Measurements from ENCODE around the gene EPB41L4B.
"Not testable (repeated sequence)": the region's sequence is repeated elsewhere in the genome, so short reads cannot be mapped to it uniquely, and the experiment has no call there.

Gene EPB41L4B

DNA sequence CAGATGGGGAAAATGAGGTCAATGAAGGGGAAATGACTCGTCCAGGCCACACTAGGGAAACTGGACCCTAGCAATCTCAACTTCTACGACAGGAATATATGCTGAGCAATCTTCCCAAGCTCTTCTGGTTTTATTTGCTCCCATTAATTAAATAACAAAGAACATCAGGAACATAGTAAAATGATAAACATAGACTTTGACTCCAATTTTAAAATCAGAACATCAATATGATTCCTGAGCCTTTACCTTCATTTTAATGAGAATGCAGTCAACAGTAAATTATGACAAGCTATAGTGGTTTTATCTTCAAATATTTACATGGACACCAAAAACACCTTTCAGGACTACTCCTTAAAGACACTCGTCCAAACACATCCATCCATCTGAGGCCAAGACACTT, 79.7 kb downstream of the EPB41L4B start:
- no peak for DNase-seq

DNA sequence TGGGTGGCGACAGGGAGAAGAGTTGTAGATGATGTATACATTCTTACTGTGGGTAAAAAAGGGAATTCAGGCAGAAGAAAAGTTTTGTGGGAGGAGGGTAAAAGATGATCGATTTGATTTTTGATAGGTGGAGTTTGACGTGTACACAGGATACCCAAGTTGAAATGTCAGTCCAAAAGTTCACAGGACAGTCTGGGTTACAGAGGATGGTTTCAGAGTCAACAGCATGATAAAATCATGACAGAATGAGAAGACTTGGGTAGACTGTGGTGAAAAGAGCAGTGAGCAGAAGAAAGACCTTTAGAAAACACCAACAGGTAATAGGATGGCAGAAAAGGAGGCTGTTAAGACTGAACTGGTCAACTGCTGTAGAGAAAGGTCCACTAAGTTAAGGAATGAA, 81.6 kb downstream of the EPB41L4B start:
- no peak for DNase-seq

DNA sequence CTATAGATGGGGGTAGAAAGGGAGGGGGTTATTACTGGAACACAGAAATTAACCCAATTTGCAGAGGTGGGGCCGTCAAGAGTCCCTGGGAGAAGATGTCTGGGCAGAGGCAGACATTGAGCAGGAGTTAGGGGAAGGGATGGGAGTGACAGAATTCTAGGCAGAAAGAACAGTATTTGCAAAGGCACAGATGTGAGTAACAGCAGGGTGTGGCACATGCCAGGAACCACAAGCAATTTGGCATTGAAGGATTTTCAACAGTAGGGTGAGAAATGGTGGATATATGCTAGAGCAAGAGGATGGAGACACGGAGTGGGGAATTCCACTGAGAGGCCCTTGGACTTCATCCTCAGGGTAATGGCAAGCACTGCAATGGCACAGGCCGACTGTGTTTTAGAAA, 82.2 kb downstream of the EPB41L4B start:
- no peak for DNase-seq

DNA sequence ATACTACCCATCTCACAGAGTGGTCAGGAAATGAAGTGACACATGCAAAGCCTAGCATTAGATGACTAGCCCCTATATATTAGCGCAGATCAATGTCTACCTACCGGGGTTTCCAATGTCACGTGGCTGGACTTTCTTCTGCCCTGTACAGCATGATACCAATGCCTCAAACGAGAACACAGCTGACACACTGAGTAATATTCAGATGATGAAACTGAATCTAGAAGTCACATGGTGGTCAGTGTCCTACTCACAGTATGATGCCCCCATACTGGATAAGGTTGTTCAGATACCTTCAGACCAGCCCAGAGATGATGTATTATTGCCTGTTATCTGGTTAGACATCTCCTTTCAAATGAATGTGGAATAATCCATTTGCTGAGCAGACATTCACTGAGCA, 82.7 kb downstream of the EPB41L4B start:
- DNase-seq, result no peak

DNA sequence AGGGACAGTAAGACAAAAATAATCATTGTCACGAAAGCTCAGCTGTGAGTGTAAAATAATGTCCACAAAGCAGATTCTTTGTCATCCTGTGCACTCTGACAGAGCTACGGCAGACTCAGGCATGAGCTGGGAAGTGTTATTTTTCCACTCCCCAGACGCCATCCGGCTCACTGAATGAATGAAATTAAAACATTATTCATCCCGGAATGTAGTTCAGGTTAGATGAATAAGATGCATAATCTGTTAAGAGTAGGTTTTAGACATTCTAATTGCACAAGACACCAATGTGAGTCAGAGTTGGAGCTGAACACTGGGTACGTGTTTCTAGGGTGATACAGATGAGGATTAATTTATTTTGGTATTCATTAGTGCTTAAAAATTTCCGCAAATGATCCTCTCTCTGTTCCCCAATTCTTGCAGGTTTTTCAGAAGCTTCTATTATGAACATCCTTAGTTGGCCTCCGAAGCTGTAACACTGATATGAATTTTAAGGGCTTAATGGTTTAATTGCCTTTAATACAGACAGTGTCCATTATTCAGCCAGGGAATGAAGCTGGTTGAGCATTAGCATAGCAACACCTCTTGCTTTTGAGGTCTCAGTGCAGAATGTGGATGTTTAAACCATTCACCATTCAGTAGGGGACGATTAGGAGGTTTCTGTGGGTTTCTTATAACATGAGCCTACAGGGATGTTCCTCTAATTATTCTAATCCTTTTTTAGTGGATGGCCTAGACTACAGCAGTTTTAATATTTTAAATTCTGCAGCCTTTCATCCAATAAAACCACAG, 88.2 kb downstream of the EPB41L4B start:
- no peak for DNase-seq

DNA sequence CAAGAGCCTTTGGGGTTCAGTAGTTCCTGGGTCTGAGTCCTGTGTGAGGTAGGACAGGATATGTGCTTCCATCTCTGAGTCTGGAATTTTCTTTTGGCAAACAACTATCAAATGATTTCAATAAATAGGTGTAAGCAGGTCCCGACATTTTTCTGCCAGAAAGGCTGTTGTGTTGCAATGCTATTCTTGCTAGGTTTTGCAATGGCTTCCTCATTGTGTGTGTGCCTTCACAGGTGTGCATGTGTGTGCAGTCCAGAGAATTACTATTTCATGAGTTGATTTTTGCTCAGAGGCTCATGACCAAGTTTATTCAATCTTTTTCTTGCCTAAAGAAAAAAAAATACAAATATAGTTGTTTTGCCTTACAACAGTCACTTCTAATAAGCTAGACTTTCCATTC, 89.3 kb downstream of the EPB41L4B start:
- DNase-seq, result no peak

DNA sequence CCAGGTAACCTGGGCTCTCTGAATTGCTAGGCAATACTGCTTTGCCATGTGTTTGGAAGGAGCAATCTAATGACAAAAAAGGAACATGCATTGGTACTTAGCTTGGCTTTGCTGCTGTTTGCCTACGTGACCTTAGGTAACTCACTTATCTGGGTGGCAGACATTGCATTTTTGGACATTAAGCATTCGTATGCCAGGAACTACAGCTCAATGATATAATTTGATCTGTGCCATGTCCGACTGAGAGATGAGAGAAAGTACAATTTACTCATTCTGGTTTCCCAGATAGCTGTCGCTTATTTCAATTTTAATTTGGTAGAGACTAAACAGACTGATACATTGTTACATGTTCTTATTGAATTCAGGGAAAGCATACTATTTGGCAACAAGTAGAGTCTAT, 90.6 kb downstream of the EPB41L4B start:
- no peak for DNase-seq

DNA sequence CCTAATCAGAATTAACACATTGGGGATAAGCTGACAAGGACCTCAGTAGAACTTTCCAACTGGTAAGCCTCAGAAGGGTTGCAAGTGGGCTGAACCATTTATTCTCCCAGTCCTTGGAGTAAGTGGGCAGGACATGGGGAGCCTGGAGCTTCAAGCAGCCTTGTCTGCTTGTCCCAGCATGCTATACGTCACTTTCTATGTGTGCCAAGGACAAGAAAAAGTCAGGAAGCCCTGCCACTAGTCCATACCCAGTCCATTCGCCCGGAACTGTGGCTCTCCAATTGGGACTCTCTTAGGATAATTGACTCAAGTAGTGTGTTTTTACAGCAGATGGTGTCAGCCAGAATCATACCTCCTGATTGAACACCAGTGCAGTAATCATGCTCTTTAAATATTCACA, 91.2 kb downstream of the EPB41L4B start:
- no peak for DNase-seq

DNA sequence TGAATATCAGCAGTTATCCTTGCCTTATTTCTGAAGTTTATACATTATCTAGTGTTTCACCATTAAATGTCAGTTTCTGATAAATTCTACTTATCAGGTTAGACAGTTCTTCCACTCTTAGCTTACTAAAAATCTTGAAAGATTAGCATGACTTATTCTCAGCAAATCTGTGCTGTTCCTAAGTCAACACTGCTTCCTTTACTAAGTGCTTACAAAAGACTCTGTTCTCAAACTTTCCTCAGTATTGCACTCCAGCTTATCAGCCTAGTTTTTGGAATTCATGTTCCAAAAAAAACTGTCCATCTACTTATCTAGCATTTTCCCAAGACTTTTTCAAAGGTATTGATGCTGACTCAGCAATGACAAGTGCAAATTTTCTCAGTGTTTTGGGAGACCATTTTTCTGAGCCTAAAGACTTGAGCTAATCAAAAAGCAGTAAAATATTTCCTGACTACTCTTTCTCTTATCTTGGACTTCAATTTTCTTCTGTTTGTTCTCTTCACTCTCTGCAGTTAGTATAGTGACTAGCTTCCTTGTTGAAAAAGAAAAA, 92.7 kb downstream of the EPB41L4B start:
- no peak for DNase-seq

DNA sequence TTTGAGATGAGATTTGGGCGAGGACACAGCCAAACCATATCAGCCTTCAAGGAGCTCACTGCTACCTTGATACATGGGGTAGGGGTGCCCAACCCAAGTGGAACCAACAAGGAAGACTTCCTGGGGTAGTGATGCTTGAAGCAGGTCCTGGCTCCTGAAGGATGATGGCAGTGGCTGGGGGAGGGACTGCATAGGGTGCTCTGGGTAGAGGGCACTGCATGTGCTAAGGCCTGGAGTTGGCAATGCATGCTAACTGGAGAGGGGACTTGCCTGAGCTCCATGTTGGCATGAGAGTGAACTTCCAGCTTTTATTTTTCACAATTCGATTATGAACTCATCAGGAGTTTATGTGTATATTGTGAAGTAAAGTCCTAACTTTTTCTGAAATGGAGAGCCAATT, 95.2 kb downstream of the EPB41L4B start:
- no peak for DNase-seq

DNA sequence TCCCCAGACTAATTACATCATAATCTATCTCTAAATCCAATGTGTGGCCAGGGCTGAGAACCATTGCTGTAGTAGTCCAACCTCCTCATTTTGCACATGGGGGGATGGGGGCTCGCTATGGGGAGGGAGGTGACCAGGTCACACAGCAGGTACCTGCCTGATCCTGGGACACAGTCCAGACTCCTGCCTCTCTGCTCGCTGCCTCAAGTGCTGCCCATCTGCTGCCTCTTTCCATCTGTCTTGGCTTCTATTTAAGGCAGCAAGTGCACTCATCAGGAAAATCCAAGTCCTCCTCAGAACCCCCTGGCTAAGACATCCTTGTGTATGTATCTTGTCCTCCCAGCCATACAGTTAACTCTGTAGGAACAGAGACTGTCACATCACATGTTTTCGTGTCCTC, 96.1 kb downstream of the EPB41L4B start:
- no peak for DNase-seq

DNA sequence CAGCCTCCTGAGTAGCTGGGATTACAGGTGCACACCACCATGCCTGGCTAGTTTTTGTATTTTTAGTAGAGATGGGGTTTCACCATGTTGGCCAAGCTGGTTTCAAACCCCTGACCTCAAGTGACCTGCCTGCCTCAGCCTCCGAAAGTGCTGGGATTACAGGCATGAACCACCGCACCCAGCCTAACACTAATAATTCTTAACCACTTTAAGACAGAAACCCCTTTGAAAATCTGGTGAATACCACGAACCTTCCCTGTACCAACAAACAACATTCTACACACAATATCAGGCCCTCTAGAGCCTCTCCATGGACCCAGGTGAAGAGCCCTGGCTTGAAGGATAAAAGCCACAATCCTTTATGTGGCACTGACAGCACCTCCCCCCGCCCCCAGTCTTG, 102.6 kb downstream of the EPB41L4B start:
- not testable (repeated sequence) for DNase-seq

DNA sequence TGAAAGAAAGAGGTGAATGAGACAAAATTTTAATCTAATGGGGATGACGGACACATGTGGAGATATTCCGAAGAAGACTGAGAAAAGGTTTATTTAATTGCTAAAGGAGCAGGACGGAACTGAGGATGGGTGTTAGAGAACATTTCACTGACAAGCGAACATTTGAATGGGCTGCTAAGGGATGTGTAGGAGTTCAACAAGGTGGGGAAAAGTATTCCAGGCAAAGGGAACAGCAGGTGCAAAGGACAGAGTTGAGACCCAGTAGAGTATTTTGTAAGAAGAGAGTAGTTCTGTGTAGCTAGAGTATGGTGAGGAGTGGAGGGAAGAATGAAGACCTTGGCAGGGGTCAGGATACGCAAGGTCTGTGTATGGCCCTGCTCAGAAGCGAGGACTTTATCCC, 106.4 kb downstream of the EPB41L4B start:
- no peak for DNase-seq

DNA sequence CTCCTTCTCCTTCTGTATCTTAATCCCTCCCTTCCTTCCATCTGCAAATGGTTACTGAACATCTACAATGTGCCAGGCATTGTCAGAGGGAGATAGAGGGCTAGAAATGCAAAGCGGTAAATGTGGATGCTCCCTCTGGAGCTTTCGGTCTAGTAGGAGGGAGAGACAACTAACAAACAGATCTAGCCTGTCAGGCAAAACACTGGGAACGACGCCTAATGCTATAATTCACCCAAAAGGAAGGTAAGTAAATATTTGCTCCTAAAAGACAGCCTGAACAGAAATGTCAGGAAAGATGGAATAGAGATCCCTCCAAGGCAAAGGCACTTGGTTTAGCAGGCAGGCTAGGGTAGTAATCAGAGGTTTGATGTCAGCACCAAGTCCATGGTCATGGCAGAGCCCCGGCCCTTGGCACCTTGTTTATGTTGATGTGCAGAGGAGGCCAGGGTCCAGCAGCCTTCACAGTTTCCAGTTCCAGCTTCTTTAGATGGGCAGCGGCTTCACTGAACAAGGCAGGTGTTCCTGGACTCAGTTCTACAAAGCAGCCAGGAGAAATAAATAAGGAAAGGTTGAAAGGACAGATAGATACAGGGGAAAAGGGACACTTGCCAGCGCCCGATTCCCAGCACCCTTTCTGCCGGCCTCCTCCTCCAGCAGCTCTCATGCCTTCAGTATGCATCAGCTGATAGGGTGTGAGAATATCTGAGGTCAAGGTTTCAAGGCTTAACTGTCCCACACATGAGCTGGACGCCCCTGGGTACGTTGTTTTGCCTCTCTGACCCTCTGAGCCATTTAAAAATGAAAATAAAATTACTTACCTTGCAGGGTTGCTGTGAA, 107.4 kb downstream of the EPB41L4B start:
- DNase-seq, result no peak

DNA sequence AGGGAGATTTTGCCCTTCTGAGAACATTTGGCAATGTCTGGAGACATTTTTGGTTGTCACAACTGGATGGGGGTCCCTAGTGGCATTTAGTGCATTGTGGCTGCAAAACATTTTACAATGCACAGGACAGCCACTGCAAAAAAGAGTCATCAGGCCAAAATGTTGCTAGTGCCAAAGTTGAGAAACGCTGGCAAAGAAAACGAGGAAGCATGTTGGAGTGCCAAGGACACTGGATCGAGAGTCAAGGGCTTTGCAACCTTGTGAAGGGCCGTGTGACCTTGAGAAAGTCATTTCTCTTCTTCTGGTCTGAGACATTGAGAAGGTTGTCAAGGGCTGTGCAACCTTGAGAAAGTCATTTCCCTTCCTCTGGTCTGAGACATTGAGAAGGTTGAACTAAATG, 108.1 kb downstream of the EPB41L4B start:
- DNase-seq, result no peak

DNA sequence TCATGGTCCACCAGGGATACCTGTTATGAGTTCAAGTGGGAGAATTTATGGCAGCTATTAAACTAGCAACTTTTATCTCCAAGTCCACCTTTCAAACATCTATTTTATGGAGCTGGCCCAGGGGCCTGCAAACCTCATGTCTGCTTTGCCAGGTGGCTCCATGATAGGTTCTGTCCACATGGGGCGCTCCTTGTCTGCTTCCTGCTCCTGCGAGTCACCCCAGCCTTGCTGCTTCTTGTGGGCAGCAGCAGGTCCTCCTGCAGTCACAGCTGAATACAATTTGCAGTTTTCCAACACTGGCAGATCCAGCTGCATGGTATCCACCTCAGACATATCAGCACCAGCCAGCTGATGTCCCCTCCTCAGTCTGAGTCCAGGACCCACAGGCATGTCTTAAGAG, 114.2 kb downstream of the EPB41L4B start:
- DNase-seq, result no peak

DNA sequence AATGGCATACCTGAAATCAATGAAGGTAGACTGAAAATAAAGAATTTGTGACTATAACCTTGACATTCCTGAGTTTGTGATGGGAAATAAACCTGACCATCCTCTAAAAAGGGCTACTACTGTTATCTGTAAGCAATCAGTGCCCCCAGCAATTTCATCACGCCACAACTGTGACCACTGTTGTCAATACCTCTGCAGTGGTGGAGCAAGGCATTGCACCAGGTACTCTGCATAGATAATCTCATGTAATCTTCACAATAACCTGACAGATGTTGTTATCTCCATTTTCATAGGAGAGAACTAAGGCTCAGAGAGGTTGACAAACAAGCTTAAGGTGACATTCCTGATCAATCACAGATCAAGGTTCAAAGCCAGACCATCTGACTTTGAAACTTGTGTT, 115.3 kb downstream of the EPB41L4B start:
- no peak for DNase-seq

DNA sequence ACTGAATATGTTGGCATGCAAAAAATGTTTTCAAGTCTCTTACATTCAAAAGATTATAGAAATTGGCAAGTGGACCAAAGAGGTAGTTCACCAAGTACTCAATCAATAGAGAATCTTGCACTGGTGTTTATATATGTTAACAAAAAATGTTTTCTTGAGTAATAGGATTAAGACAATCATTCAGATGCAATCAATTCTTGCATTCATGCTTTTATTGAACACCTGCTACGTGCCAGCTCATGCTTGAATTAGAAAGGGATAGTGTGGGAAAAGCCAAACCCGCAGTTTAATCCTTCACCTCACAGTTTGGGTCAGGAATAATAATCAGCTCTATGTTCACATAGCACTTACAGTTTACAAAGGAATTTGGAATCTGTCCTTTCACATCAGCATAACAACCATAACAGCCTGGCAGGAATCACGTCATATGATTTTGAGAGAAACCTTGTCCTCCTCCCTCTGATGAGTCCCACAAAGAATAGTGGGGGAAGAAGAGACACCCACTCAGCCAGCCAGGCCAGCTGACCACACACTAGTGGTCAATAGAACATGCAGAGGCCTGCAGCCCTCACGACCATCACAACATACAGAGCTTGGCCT, 117.0 kb downstream of the EPB41L4B start:
- no peak for DNase-seq

DNA sequence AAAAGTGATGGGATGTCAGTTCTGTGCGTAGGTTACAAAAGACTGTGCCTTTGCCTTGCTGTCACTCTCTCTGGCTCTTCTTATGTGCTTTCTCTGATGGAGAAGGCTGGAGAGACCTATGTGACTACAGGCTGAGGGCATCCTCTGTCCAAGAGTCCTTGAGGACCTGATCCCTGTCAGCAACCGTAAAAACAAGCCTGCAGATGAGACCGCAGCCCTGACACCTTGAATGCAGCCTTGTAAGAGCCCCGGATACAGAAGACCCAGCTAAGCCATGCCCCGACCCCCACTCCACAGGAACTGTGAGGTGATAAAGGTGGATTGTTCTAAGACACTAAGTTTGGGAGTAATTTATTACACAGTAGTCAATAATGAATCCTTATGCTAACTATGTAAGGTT, 121.2 kb downstream of the EPB41L4B start:
- no peak for DNase-seq

DNA sequence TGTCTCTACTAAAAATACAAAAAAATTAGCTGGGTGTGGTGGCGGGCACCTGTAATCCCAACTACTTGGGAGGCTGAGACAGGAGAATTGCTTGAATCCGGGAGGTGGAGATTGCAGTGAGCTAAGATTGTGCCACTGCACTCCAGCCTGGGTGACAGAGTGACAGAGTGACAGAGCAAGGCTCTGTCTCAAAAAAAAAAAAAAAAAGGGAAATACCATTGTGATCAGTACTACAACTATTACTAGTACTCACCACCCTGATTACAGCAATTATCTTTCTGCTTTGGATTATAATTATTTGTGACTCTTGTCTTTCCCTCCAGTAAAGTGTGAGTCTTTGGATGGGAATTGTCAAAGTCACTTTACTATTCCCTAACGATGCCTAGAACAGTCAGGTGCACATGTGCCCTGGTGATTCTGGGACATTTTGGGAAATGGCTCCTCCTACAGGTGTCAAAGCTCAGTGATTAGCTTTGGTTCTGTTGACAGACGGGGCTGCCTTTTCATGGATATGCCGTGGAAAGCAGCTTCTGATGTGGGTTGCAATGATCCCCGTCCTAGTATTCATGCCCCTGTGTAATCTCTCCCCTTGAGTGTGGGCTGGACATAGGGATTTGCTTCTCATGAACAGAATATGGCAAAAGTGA, 122.0 kb downstream of the EPB41L4B start:
- no peak for DNase-seq

DNA sequence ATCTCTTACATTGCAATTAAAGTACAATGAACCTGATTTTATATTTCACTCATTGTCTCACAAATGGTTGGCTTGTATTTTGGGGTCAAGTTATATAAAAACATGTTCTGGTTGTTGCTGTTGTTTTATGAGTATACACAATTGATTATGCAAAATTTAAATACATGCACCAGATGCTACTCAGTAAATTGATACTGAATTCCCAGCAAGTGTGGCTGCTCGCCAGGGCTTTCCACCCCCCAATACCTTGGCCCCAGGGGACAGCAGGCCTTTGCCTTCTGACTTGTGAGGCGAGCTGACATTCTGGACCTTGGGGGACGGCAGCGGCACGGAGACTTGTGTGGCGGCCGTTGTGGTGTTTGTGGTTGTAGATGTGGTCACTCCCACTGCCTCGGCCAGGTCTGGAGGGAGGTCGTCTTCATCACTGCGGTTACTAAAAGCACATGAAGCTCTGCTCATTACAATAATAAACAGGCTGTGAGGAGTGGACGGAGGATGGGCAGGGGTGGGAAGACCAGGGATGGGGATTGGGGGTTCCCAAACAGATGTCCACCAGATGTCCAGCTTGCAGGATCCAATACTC, 126.8 kb downstream of the EPB41L4B start:
- no peak for DNase-seq

DNA sequence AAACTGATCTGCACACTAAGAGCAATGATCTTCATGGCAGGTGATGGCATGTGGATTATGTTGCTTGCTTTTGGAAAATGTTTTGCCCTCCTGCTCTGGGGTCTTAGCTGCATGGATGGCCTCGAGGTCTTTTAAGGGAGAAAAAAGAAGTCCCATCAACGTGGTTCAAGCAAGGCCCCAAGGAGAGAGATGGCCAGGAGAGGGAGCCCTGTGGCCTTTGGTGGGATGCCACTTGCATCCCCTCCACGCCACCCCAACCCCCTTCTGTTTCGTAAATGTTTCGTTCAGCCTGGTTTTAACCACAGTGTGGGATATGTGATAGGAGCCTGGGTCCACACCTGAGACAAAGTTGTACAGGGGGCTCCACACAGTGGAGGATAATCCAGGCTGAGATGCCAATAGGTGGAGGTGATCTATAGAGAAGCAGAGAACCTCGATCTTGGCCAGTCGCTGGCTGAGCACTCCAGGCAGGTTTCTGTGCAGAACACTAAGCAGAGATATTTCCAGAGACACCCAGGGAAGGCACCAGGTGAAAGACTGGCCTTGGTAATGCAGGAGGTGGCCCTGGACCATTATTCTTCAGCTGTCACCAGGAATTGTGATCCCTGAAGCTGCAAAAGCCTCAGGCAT, 128.0 kb downstream of the EPB41L4B start:
- DNase-seq, result no peak

All from activated naive CD4-positive, alpha-beta T cell treated with anti-CD3 and anti-CD28 coated beads, Interleukin-2, amount 50 U/mL, for 16 hours (primary cell).